Measurements from ENCODE around the gene PARVB. TPM values are rescaled to one million over a fixed set of nuclear protein-coding genes. Genes with fewer than 3 reads are reported as not detected.
"Not testable (repeated sequence)": the region's sequence is repeated elsewhere in the genome, so short reads cannot be mapped to it uniquely, and the experiment has no call there.

The PARVB gene
- total RNA-seq, 1 donor from 2014 or later: 122 TPM

DNA sequence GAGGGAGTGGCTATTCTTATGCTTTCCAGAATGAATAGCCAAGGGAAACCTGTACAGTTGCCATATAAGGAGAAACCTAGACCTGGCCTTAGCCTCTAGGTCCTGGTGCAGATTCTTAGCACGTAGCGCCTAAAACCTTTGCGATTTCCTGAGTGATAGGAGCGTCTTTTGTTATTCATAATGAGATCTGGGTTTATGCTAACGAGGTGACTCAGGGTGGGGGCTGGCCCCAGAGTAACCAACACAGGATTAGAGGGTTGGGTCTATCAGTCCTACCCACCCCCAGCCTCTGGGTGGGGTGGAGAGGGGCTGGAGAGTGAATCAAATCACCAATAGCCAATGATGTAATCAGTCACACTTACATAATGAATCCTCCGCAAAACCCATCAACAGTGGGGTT, 83.2 kb downstream of the PARVB start:
- no peak for DNase-seq (ENCODE audit: low spot score)
- intact Hi-C loops (cut with micrococcal nuclease): no loop called here
- Mint-ChIP-seq H3K36me3 (ENCODE audit: low read depth) (peaks cover 26% of the 10 kb centered on the region), H3K9me3 (no peaks in the 10 kb centered on the region), H3K4me3 (ENCODE audit: low read depth) (no peak overlapping the region), H3K27ac (no peak overlapping the region), H3K27me3 (ENCODE audit: low read depth) (no peaks in the 10 kb centered on the region), H3K4me1 (ENCODE audit: low read depth) (peaks cover 7% of the 10 kb centered on the region)

- H3K4me3 Mint-ChIP-seq (ENCODE audit: low read depth): no peak overlapping the region
- H3K9me3 Mint-ChIP-seq: no peaks in the 10 kb centered on the region
- peaks cover 7% of the 10 kb centered on the region for H3K4me1 Mint-ChIP-seq (ENCODE audit: low read depth)
- H3K27me3 Mint-ChIP-seq (ENCODE audit: low read depth): no peaks in the 10 kb centered on the region
- DNase-seq (ENCODE audit: low spot score): no peak
- H3K36me3 Mint-ChIP-seq (ENCODE audit: low read depth): peaks cover 23% of the 10 kb centered on the region
- no peak overlapping the region for H3K27ac Mint-ChIP-seq
- intact Hi-C loops (cut with micrococcal nuclease): no loop called here
Measured at GRCh38 chr22:44108076-44108475, 84.0 kb downstream of the PARVB start.

DNA sequence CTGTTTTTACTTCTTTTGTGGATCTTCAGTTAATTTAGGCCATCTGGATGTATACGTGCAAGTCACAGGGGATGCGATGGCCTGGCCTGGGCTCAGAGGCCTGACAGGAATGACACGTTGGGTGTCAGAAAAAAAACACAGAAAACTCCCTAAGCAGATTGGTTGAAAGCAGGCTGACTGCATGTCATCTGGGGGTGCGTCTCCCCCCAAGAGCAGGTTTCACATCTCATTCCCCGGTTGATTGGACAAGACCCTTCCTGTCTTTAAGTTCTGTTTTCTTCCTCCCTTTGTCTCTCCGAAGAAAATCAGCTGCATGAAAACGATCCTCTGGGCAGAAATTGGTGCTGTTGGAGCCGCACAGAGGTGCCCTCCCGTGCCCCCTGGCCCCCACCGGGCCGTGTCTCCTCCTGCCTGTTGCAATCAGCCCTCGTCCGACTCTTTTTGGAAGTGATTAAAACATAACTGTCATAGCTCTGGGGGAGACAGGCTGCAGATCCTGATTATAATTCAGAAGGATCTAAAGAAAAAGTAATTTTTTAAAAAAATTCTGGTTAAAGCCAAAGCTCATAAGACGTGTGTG, 84.8 kb downstream of the PARVB start:
- Mint-ChIP-seq H3K4me3 (ENCODE audit: low read depth) (no peak overlapping the region), H3K36me3 (ENCODE audit: low read depth) (peaks cover 22% of the 10 kb centered on the region), H3K9me3 (no peaks in the 10 kb centered on the region), H3K27me3 (ENCODE audit: low read depth) (no peaks in the 10 kb centered on the region), H3K4me1 (ENCODE audit: low read depth) (peaks cover 7% of the 10 kb centered on the region), H3K27ac (no peak overlapping the region)
- intact Hi-C loops (cut with micrococcal nuclease): no loop called here
- DNase-seq (ENCODE audit: low spot score): no peak

DNA sequence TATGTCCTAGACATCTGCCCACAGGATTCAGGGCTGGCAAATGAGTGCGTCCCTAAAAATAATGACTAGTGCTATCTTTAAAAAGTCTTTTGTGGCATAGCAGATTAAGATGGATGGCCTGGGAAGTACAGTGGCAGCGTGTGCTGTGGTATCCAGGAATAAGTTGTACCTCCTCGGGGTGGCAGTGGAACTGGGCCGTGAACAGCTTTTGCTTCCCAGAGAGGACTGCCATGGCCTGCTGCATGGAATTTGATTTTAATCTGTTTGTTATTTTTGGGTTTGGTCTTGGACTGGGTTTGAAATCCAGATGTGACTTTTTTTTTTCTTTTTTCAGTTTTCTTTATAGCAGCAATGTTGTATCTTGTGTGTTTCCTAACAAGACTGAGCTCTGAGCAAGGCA, 85.3 kb downstream of the PARVB start:
- no peak for DNase-seq (ENCODE audit: low spot score)
- intact Hi-C loops (cut with micrococcal nuclease): no loop called here
- Mint-ChIP-seq H3K36me3 (ENCODE audit: low read depth) (peaks cover 17% of the 10 kb centered on the region), H3K9me3 (no peaks in the 10 kb centered on the region), H3K27ac (no peak overlapping the region), H3K27me3 (ENCODE audit: low read depth) (no peaks in the 10 kb centered on the region), H3K4me1 (ENCODE audit: low read depth) (peaks cover 7% of the 10 kb centered on the region), H3K4me3 (ENCODE audit: low read depth) (no peak overlapping the region)

DNA sequence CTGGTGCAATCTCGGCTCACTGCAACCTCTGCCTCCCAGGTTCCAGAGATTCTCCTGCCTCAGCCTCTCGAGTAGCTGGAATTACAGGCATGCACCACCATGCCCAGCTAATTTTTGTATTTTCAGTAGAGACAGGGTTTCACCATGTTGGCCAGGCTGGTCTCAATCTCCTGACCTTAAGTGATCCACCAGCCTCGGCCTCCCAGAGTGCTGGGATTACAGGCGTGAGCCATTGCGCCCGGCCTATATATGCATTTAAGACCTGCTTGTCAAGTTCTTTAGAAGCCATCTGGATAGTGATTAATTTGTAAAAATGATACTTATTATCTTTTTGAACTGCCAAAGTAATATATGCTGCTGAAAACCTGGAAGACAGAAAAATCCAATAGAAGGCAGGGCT, 86.6 kb downstream of the PARVB start:
- H3K27ac Mint-ChIP-seq; H3K4me3 Mint-ChIP-seq (ENCODE audit: low read depth); H3K36me3 Mint-ChIP-seq (ENCODE audit: low read depth); intact Hi-C loops (cut with micrococcal nuclease); DNase-seq (ENCODE audit: low spot score); H3K4me1 Mint-ChIP-seq (ENCODE audit: low read depth); H3K27me3 Mint-ChIP-seq (ENCODE audit: low read depth); H3K9me3 Mint-ChIP-seq: not testable (repeated sequence)

- DNase-seq (ENCODE audit: low spot score): no peak
- H3K27me3 Mint-ChIP-seq (ENCODE audit: low read depth): no peaks in the 10 kb centered on the region
- H3K9me3 Mint-ChIP-seq: no peaks in the 10 kb centered on the region
- H3K4me1 Mint-ChIP-seq (ENCODE audit: low read depth): peaks cover 3% of the 10 kb centered on the region
- peaks cover 8% of the 10 kb centered on the region for H3K36me3 Mint-ChIP-seq (ENCODE audit: low read depth)
- H3K27ac Mint-ChIP-seq: no peak overlapping the region
- intact Hi-C loops (cut with micrococcal nuclease): no loop called here
- H3K4me3 Mint-ChIP-seq (ENCODE audit: low read depth): no peak overlapping the region
Measured at GRCh38 chr22:44111562-44112155, 87.6 kb downstream of the PARVB start.

DNA sequence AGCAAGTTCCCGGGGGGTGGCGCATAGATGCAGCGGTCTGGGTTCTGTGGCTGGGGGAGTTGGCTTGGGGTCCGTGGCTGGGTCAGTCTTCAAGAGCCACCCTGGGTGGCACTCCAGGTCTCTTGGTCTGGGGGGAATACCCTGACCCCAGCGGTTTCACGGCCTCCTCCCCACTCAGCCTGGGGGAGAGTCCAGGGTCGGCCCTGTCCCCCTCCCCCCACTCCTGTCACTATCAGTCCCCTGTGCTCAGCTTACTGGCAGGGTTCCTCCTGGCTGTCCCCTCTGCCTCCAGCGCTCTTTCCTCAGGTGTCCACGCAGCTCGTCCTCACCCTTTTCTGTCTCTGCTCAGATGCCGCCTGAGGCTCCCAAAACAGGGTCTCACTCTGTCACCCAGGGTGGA, 88.1 kb downstream of the PARVB start:
- DNase-seq (ENCODE audit: low spot score): no peak
- H3K4me3 Mint-ChIP-seq (ENCODE audit: low read depth): no peak overlapping the region
- H3K27ac Mint-ChIP-seq: no peak overlapping the region
- peaks cover 8% of the 10 kb centered on the region for H3K36me3 Mint-ChIP-seq (ENCODE audit: low read depth)
- no peaks in the 10 kb centered on the region for H3K9me3 Mint-ChIP-seq
- H3K27me3 Mint-ChIP-seq (ENCODE audit: low read depth): no peaks in the 10 kb centered on the region
- intact Hi-C loops (cut with micrococcal nuclease): no loop called here
- H3K4me1 Mint-ChIP-seq (ENCODE audit: low read depth): peaks cover 1% of the 10 kb centered on the region

DNA sequence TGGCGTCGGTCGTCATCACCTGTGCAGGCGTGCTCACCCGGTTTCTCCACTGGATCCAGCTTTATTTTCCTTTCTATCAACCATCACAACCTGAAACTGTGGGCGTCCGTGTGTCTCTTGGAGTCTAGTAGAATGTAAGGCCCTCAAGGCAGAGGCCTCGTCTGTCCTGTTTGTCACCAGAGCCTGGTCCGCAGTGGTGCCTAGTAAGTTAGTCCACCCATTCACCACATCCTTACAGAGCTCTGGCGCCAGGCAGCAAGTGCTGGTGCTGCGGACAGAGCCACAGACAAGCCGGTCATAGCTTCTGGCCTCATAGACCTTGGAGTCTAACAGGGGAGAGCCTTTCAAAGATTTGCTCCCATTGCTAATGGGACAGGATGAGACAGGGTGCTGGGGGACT, 92.2 kb downstream of the PARVB start:
- Mint-ChIP-seq H3K27ac (peak overlapping the region; percentile 19), H3K4me1 (ENCODE audit: low read depth) (peaks cover 1% of the 10 kb centered on the region), H3K27me3 (ENCODE audit: low read depth) (no peaks in the 10 kb centered on the region), H3K9me3 (no peaks in the 10 kb centered on the region), H3K36me3 (ENCODE audit: low read depth) (peaks cover 15% of the 10 kb centered on the region), H3K4me3 (ENCODE audit: low read depth) (no peak overlapping the region)
- intact Hi-C loops (cut with micrococcal nuclease): no loop called here
- DNase-seq (ENCODE audit: low spot score): no peak

- Mint-ChIP-seq H3K27ac (peak overlapping the region; percentile 19), H3K4me3 (ENCODE audit: low read depth) (no peak overlapping the region), H3K4me1 (ENCODE audit: low read depth) (peaks cover 1% of the 10 kb centered on the region)
Measured at GRCh38 chr22:44116755-44117684, 92.9 kb downstream of the PARVB start.

GRCh38 chr22:44117746-44118145, 93.6 kb downstream of the PARVB start:
- Mint-ChIP-seq H3K27ac (no peak overlapping the region), H3K4me3 (ENCODE audit: low read depth) (no peak overlapping the region), H3K9me3 (no peaks in the 10 kb centered on the region), H3K4me1 (ENCODE audit: low read depth) (peaks cover 1% of the 10 kb centered on the region), H3K36me3 (ENCODE audit: low read depth) (peaks cover 14% of the 10 kb centered on the region), H3K27me3 (ENCODE audit: low read depth) (no peaks in the 10 kb centered on the region)
- DNase-seq (ENCODE audit: low spot score): no peak
- intact Hi-C loops (cut with micrococcal nuclease): no loop called here

More at GRCh38 chr22:44116755-44117684, 92.9 kb downstream of the PARVB start:
- Mint-ChIP-seq H3K27me3 (ENCODE audit: low read depth) (no peaks in the 10 kb centered on the region), H3K9me3 (no peaks in the 10 kb centered on the region), H3K36me3 (ENCODE audit: low read depth) (peaks cover 10% of the 10 kb centered on the region)
- no peak for DNase-seq (ENCODE audit: low spot score)
- intact Hi-C loops (cut with micrococcal nuclease): no loop called here

GRCh38 chr22:44118645-44119315, 94.7 kb downstream of the PARVB start:
- H3K27ac Mint-ChIP-seq: no peak overlapping the region
- intact Hi-C loops (cut with micrococcal nuclease): no loop called here
- no peaks in the 10 kb centered on the region for H3K27me3 Mint-ChIP-seq (ENCODE audit: low read depth)
- peaks cover 5% of the 10 kb centered on the region for H3K9me3 Mint-ChIP-seq
- H3K4me1 Mint-ChIP-seq (ENCODE audit: low read depth): peaks cover 1% of the 10 kb centered on the region
- no peak for DNase-seq (ENCODE audit: low spot score)
- no peak overlapping the region for H3K4me3 Mint-ChIP-seq (ENCODE audit: low read depth)
- H3K36me3 Mint-ChIP-seq (ENCODE audit: low read depth): peaks cover 19% of the 10 kb centered on the region

GRCh38 chr22:44119669-44120313, 95.7 kb downstream of the PARVB start:
- peaks cover 5% of the 10 kb centered on the region for H3K9me3 Mint-ChIP-seq
- no peak overlapping the region for H3K4me3 Mint-ChIP-seq (ENCODE audit: low read depth)
- no peak for DNase-seq (ENCODE audit: low spot score)
- no peak overlapping the region for H3K27ac Mint-ChIP-seq
- intact Hi-C loops (cut with micrococcal nuclease): no loop called here
- H3K4me1 Mint-ChIP-seq (ENCODE audit: low read depth): peaks cover 1% of the 10 kb centered on the region
- no peaks in the 10 kb centered on the region for H3K27me3 Mint-ChIP-seq (ENCODE audit: low read depth)
- H3K36me3 Mint-ChIP-seq (ENCODE audit: low read depth): peaks cover 22% of the 10 kb centered on the region

Data from activated T-helper 2 cell treated with anti-CD3 and anti-CD28 coated beads, Interferon-gamma antibody, Interleukin-2, Interleukin-4, amounts not matched to agents 10 μg/mL and 5 μg/mL and 100 μg/mL, durations not matched to agents 14 hours and 24 hours and 36 hours (primary cell).